GM12891 (cell line): ENCODE measurements around the gene ROBO1.

ENCODE experiments used
- PAX5 ChIP-seq: IDR thresholded peaks from 2 replicates; pipeline ENCODE4 v1.6.1; 2011; ENCODE audit warnings: low read length, moderate library complexity, mild to moderate bottlenecking; ENCODE audit not compliant: insufficient read depth, severe bottlenecking
- POLR2A ChIP-seq: IDR thresholded peaks from 2 replicates; pipeline ENCODE4 v1.6.1; 2011; ENCODE audit warnings: low read depth, low read length, control low read depth
- POLR2AphosphoS5 ChIP-seq: IDR thresholded peaks from 2 replicates; pipeline ENCODE4 v1.6.1; 2011; ENCODE audit warnings: low read depth, low read length, control low read depth
- SPI1 ChIP-seq: IDR thresholded peaks from 2 replicates; pipeline ENCODE4 v1.6.1; 2011; ENCODE audit warnings: low read depth, low read length, control low read depth
- TAF1 ChIP-seq: IDR thresholded peaks from 2 replicates; pipeline ENCODE4 v1.6.1; 2011; ENCODE audit warnings: low read depth, low read length, control low read depth

DNA sequence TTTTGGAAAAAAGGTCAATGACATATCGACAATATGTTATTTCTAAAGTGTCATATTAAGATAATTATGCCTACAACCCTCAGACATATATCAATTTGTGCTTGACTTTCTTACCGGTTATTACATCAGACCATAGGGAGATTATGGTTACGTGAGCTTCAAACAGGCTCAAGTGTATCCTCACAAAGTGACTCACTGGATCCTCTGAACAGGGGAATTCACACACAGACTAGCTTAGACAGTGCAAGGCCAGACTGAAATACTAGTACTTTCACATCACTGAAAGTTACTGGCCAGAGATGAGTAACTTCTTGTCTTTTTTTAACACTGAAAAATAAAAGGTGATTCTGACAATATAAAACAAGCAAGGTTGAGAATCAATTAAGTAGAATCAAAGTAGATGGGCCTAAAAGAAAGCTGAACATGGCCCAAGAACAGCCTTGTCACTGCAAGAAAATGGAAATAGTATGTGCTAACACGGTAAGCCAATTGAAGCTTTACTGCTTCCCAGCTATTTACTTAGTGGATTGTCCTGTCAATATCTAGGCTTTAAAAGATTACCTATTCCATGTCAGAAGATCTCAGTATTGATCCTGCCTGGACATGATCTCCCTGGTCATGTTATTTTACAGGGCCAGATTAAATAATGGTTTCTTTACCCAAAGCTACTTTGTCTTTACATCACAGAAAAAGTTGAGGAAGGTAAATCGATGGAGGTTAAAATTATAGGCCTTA lies 848.6 kb downstream of the ROBO1 start:
- TF ChIP-seq POLR2A (no peak), TAF1 (no peak), POLR2AphosphoS5 (no peak), SPI1 (no peak), PAX5 (no peak)
